Measurements from ENCODE around the gene TMEM9. TPM values are rescaled to one million over a fixed set of nuclear protein-coding genes. Genes with fewer than 3 reads are reported as not detected.

TMEM9 gene
- total RNA-seq, 1 experiment from 2014 or later, result 83.5 TPM

GRCh38 chr1:201088395-201088794 is 65.9 kb downstream of the TMEM9 start:
- Histone ChIP-seq H3K4me1 (peaks cover 21% of the 10 kb centered on the region), H3K27ac (no peak overlapping the region), H3K36me3 (no peaks in the 10 kb centered on the region), H3K27me3 (no peaks in the 10 kb centered on the region), H3K9me3 (replicated peaks) (no peaks in the 10 kb centered on the region), H3K4me3 (no peak overlapping the region)
- DNase-seq, result no peak

GRCh38 chr1:201085902-201086735 is 68.2 kb downstream of the TMEM9 start:
- H3K9me3 ChIP-seq (replicated peaks), result no peaks in the 10 kb centered on the region
- H3K4me3 ChIP-seq, result no peak overlapping the region
- H3K27ac ChIP-seq, result no peak overlapping the region
- peak; percentile 75 to 86 for DNase-seq
- H3K36me3 ChIP-seq, result no peaks in the 10 kb centered on the region
- no peaks in the 10 kb centered on the region for H3K27me3 ChIP-seq
- peaks cover 21% of the 10 kb centered on the region for H3K4me1 ChIP-seq

Other genes with a start within 250 kb of the TMEM9 start
- 0.61 and 0.66 TPM in 2 replicates for gene KIF21B, start 130.8 kb downstream of the TMEM9 start, total RNA-seq (2014; rRNA removed; shearing (Covaris generic))
- gene CACNA1S, start 42.0 kb downstream of the TMEM9 start, total RNA-seq (2014; rRNA removed; shearing (Covaris generic)), result 0.15 and 0.24 TPM in 2 replicates
- gene ASCL5, start 27.3 kb downstream of the TMEM9 start, total RNA-seq (2014; rRNA removed; shearing (Covaris generic)), result not detected in 2 replicates
- gene IGFN1, start 36.4 kb upstream of the TMEM9 start, total RNA-seq (2014; rRNA removed; shearing (Covaris generic)), result not detected in 2 replicates
- gene PKP1, start 129.0 kb upstream of the TMEM9 start, total RNA-seq (2014; rRNA removed; shearing (Covaris generic)), result not detected in 2 replicates
- gene TNNT2, start 223.2 kb upstream of the TMEM9 start, total RNA-seq (2014; rRNA removed; shearing (Covaris generic)), result 74.9 and 90.0 TPM in 2 replicates
- gene LAD1, start 244.8 kb upstream of the TMEM9 start, total RNA-seq (2014; rRNA removed; shearing (Covaris generic)), result 1.1 and 2.9 TPM in 2 replicates

Measured in SJCRH30 (cell line).